CD14-positive monocyte (primary cell): ENCODE measurements around the gene FGF9. TPM values are rescaled to one million over a fixed set of nuclear protein-coding genes. Genes with fewer than 3 reads are reported as not detected.

Source experiments
- DNase-seq, 3 donors: peaks; one replicate each; pipeline ENCODE4 v3.0.0-alpha.2; 2011 to 2022
- H2AFZ ChIP-seq: 2 replicates; pipeline ENCODE4 v1.6.0; 2012; ENCODE audit warnings: mild to moderate bottlenecking, low read depth, low read length, inconsistent platforms; ENCODE audit not compliant: insufficient read depth, poor library complexity, severe bottlenecking
- H3K27ac ChIP-seq, 2 donors: 1 replicate in 1 of 2; 2 replicates in 1 of 2; pipeline ENCODE4 v1.5.1; 2012 to 2013; ENCODE audit warnings: low read length in 2 of 2, control low read depth in 1 of 2, inconsistent platforms in 1 of 2, low read depth in 1 of 2, mild to moderate bottlenecking in 1 of 2
- H3K27me3 ChIP-seq, 2 donors: one replicate each; pipeline versions ENCODE4 v1.6.0 to v1.6.1; 2011 to 2013; ENCODE audit warnings: low read length in 2 of 2; ENCODE audit not compliant: control insufficient read depth in 2 of 2, insufficient read depth in 2 of 2
- H3K36me3 ChIP-seq, 2 donors: replicated peaks in 1 of 2; 1 replicate in 1 of 2; 2 replicates in 1 of 2; pipeline versions ENCODE4 v1.5.1 to v1.6.1; 2012 to 2013; ENCODE audit warnings: low read length in 2 of 2, control low read depth in 1 of 2, inconsistent platforms in 1 of 2, mild to moderate bottlenecking in 1 of 2; ENCODE audit not compliant: insufficient read depth in 2 of 2, control insufficient read depth in 1 of 2
- H3K4me1 ChIP-seq, 2 donors: 1 replicate in 1 of 2; 2 replicates in 1 of 2; pipeline versions ENCODE4 v1.5.1 to v1.6.1; 2012 to 2013; ENCODE audit warnings: low read length in 2 of 2, control low read depth in 1 of 2, inconsistent platforms in 1 of 2, mild to moderate bottlenecking in 1 of 2, moderate library complexity in 1 of 2; ENCODE audit not compliant: insufficient read depth in 2 of 2, control insufficient read depth in 1 of 2
- H3K4me2 ChIP-seq: replicated peaks from 2 replicates; pipeline ENCODE3; 2012; ENCODE audit warnings: low read length, moderate library complexity, mild to moderate bottlenecking; ENCODE audit not compliant: poor library complexity, severe bottlenecking; ENCODE audit errors: extremely low read depth
- H3K4me3 ChIP-seq, 3 experiments: fragments of 200-600 bp in 1 of 3; sonication (generic) in 1 of 3; replicated peaks in 1 of 3; 1 replicate in 2 of 3; 2 replicates in 1 of 3; pipeline ENCODE4 v1.5.1; 2011 to 2013; ENCODE audit warnings: low read length in 3 of 3, mild to moderate bottlenecking in 3 of 3, control low read depth in 2 of 3, low read depth in 2 of 3, inconsistent platforms in 1 of 3, moderate library complexity in 1 of 3
- H3K79me2 ChIP-seq: 2 replicates; pipeline ENCODE4 v1.6.0; 2012; ENCODE audit warnings: mild to moderate bottlenecking, control low read depth, inconsistent platforms, low read length, moderate library complexity; ENCODE audit not compliant: insufficient read depth
- H3K9ac ChIP-seq: 2 replicates; pipeline ENCODE4 v1.6.0; 2017; ENCODE audit warnings: low read length, mild to moderate bottlenecking; ENCODE audit not compliant: insufficient read depth, poor library complexity, severe bottlenecking
- H3K9me3 ChIP-seq, 2 donors: replicated peaks in 1 of 2; 1 replicate in 1 of 2; 2 replicates in 1 of 2; pipeline versions ENCODE4 v1.5.1 to v1.6.1; 2012 to 2013; ENCODE audit warnings: low read length in 2 of 2, control low read depth in 1 of 2; ENCODE audit not compliant: control insufficient read depth in 1 of 2, insufficient read depth in 1 of 2
- H4K20me1 ChIP-seq: 2 replicates; pipeline ENCODE4 v1.6.0; 2012; ENCODE audit warnings: mild to moderate bottlenecking, low read length, control low read depth, moderate library complexity; ENCODE audit not compliant: insufficient read depth
- H3K27ac Mint-ChIP-seq, 7 donors: one replicate each; pipeline ENCODE4 v1.8.0; 2020; ENCODE audit warnings: mild to moderate bottlenecking in 7 of 7, mixed read lengths in 7 of 7, moderate library complexity in 6 of 7, inconsistent platforms in 2 of 7
- H3K27me3 Mint-ChIP-seq, 3 donors: one replicate each; pipeline ENCODE4 v1.8.0; 2021 to 2022; ENCODE audit warnings: low read depth in 3 of 3, mild to moderate bottlenecking in 3 of 3, mixed read lengths in 3 of 3, moderate library complexity in 3 of 3, inconsistent platforms in 1 of 3
- H3K36me3 Mint-ChIP-seq, 2 donors: one replicate each; pipeline ENCODE4 v1.8.0; 2020; ENCODE audit warnings: mixed read lengths in 2 of 2, inconsistent platforms in 1 of 2, mild to moderate bottlenecking in 1 of 2
- H3K4me1 Mint-ChIP-seq: one replicate; pipeline ENCODE4 v1.8.0; 2020; ENCODE audit warnings: mild to moderate bottlenecking, mixed read lengths
- H3K4me3 Mint-ChIP-seq, 2 donors: one replicate each; pipeline ENCODE4 v1.8.0; 2020; ENCODE audit warnings: mild to moderate bottlenecking in 2 of 2, mixed read lengths in 2 of 2, moderate library complexity in 1 of 2
- H3K9me3 Mint-ChIP-seq, 7 donors: one replicate each; pipeline ENCODE4 v1.8.0; 2020 to 2022; ENCODE audit warnings: mixed read lengths in 7 of 7, mild to moderate bottlenecking in 6 of 7, moderate library complexity in 6 of 7, inconsistent platforms in 2 of 7
- WGBS: methylation state at CpG from one replicate; pipeline ENCODE4 v1.1.5; 2013; ENCODE audit warnings: missing lambda C conversion rate; ENCODE audit not compliant: insufficient coverage; 5-methylcytosine and 5-hydroxymethylcytosine counted together
- intact Hi-C, 2 donors: fragments of 100-400 bp; cut with micrococcal nuclease; formaldehyde crosslinking; loops; one replicate each; pipeline versions ENCODE4 v1.15.0 to v1.15.1; 2023
- polyA plus RNA-seq, 3 donors: library from polyadenylated mRNA; depleted of rRNA in 1 of 3; unstranded in 2 of 3; stranded (reverse) in 1 of 3; fragments of 300-500 nt in 2 of 3; fragments of >200 nt in 1 of 3; fragmentation: Illumina TruSeq in 2 of 3; gene quantifications; 1 replicate in 2 of 3; 2 replicates in 1 of 3; pipeline ENCODE4 v1.2.3, GENCODE V29; 2012 to 2021
- TF ChIP-seq, protein P1 (sequence below): fragments of 200-600 bp; IDR thresholded peaks from one replicate; pipeline ENCODE4 v1.8.0; 2022; ENCODE audit warnings: antibody characterized with exemption, mild to moderate bottlenecking

The FGF9 gene
- polyA plus RNA-seq, 3 donors = 0.03 to 0.16 TPM; not detected in 1

DNA sequence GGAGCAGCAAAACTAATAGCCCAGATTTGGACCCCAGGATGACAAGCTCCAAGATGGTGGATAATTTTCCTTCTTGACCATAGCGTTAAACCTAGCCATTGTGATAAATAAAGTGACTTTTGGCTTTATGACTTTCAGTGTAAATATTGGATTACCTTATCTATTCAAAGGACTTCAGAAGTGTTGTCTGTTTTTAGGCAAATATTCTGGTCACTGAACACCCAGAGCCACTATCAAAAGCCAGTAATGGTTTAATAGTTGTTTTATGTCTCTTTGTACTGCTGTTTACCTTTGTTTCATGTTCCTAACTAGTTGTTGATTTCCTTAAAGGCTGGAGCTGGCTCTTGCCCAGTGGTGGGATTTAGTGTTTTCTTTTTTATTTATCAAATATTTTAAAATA lies 81.6 kb downstream of the FGF9 start:
- no peaks in the 10 kb centered on the region for H3K9me3 ChIP-seq
- TF ChIP-seq, protein P1, sequence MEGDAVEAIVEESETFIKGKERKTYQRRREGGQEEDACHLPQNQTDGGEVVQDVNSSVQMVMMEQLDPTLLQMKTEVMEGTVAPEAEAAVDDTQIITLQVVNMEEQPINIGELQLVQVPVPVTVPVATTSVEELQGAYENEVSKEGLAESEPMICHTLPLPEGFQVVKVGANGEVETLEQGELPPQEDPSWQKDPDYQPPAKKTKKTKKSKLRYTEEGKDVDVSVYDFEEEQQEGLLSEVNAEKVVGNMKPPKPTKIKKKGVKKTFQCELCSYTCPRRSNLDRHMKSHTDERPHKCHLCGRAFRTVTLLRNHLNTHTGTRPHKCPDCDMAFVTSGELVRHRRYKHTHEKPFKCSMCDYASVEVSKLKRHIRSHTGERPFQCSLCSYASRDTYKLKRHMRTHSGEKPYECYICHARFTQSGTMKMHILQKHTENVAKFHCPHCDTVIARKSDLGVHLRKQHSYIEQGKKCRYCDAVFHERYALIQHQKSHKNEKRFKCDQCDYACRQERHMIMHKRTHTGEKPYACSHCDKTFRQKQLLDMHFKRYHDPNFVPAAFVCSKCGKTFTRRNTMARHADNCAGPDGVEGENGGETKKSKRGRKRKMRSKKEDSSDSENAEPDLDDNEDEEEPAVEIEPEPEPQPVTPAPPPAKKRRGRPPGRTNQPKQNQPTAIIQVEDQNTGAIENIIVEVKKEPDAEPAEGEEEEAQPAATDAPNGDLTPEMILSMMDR = no peak
- H2AFZ ChIP-seq = no peak overlapping the region
- no peaks in the 10 kb centered on the region for H4K20me1 ChIP-seq
- H3K4me3 Mint-ChIP-seq = no peak overlapping the region
- H3K9ac ChIP-seq = no peak overlapping the region
- WGBS = no CpG with 5 or more reads among the region's 1 CpG
- no peaks in the 10 kb centered on the region for H3K79me2 ChIP-seq
- no peaks in the 10 kb centered on the region for H3K27me3 ChIP-seq
- H3K36me3 Mint-ChIP-seq = no peaks in the 10 kb centered on the region
- H3K4me3 ChIP-seq = no peak overlapping the region
- no peak overlapping the region for H3K4me2 ChIP-seq
- intact Hi-C loops = no loop called here
- no peak for DNase-seq
- peaks cover 0 to 4% (median 3%) of the 10 kb centered on the region in 7 donors for H3K9me3 Mint-ChIP-seq
- H3K4me1 ChIP-seq = no peaks in the 10 kb centered on the region
- no peak overlapping the region for H3K27ac Mint-ChIP-seq
- H3K27me3 Mint-ChIP-seq = peaks cover 0 to 7% (median 0%) of the 10 kb centered on the region in 3 donors
- no peak overlapping the region for H3K27ac ChIP-seq
- no peaks in the 10 kb centered on the region for H3K4me1 Mint-ChIP-seq
- H3K36me3 ChIP-seq = no peaks in the 10 kb centered on the region

DNA sequence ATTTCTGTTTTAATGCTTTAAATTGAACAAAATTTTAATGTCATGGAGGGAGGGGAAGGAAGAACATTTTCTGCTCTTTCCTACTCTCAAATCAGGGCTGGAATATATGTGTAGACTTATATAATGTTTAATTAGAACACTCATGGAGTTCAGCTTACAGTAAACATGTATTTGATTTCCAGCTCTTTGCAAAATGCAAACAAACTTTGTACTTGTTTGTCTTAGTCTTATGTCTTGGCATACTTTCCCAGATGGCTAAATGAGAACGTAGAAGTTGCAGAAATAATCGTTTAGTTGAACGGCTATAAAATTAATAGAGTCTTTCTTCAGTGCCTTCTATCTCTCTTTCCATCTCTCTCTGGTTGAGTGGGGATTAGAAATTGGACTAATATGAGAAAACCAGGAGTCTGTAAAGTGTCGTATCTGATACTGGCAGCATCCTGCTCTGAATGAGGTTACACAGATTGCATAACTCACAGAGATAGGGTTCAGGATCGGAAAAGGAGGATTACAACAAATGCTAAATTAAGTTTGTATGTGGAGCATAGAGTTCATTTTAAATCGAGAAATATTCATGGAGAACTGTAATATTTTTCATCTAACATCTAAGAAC lies 82.3 kb downstream of the FGF9 start:
- Histone ChIP-seq H2AFZ (no peak overlapping the region), H3K9me3 (no peaks in the 10 kb centered on the region), H3K4me3 (no peak overlapping the region), H4K20me1 (no peaks in the 10 kb centered on the region), H3K4me2 (no peak overlapping the region), H3K27me3 (no peaks in the 10 kb centered on the region), H3K4me1 (no peaks in the 10 kb centered on the region), H3K9ac (no peak overlapping the region), H3K36me3 (no peaks in the 10 kb centered on the region), H3K79me2 (no peaks in the 10 kb centered on the region), H3K27ac (no peak overlapping the region)
- WGBS = no CpG with 5 or more reads among the region's 6 CpGs
- Mint-ChIP-seq H3K4me3 (no peak overlapping the region), H3K9me3 (peaks cover 0 to 4% (median 3%) of the 10 kb centered on the region in 7 donors), H3K27ac (no peak overlapping the region), H3K4me1 (no peaks in the 10 kb centered on the region), H3K27me3 (peaks cover 0 to 7% (median 0%) of the 10 kb centered on the region in 3 donors), H3K36me3 (no peaks in the 10 kb centered on the region)
- no peak for DNase-seq
- TF ChIP-seq, protein P1 = no peak
- intact Hi-C loops = no loop called here

Other genes with a start within 250 kb of the FGF9 start
- gene ZDHHC20, start 211.8 kb upstream of the FGF9 start, polyA plus RNA-seq = 10 to 100 TPM; 28.1 to 67.8 (median 66.8) TPM
- gene MICU2, start 66.9 kb upstream of the FGF9 start, polyA plus RNA-seq = 10 to 100 TPM; 21.5 to 32.1 (median 26.8) TPM